HG02678 (cell line): ENCODE measurements around the gene HOOK1.
"Not testable (repeated sequence)": the region's sequence is repeated elsewhere in the genome, so short reads cannot be mapped to it uniquely, and the experiment has no call there.

Experiments
- ATAC-seq: cut with Tn5 transposase; IDR thresholded peaks from one replicate; pipeline ENCODE4 v1.9.1; 2021; ENCODE audit warnings: mild to moderate bottlenecking, moderate library complexity; ENCODE audit not compliant: unreplicated experiment

HOOK1 gene

DNA sequence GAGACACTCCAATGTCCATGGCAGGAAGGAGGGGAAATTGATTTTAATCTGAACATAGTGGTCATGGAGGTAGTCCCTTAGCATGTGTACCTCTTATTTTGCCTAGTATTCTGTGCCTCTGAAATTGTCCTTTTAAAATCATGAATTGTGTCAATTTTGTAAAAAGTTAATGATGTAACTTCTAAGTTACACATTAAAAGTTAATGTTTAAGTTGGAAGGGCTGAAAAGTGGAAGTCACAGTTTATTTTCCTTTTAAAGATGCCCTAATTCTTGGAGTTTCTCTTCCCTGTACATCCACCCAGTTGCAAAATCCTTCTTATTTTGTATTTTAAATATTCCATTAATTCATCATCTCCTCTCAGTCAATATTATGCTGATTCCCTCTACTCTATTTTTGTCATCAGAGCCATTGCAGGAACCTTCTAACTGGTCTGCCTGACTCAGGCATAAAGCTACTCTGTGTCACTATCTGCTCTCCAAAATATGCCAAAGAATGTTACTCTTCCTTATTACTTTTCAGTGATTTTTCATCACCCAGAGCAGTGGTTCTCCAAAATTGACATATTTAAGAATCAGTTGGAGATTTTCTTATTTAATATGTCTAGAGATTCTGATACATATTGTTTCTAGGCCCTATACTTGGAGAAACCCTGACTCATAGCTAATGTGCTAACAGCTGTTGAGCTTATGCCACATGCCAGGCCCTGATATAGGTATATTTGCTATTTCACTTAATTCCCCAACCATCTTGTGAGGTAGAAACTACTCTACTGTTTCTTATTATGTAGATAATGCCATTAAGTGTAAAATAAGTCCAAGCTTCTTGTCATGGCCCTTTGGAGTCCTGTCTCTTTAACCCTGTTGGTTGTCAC, 5.1 kb downstream of the HOOK1 start:
- ATAC-seq, result peak; percentile 45

DNA sequence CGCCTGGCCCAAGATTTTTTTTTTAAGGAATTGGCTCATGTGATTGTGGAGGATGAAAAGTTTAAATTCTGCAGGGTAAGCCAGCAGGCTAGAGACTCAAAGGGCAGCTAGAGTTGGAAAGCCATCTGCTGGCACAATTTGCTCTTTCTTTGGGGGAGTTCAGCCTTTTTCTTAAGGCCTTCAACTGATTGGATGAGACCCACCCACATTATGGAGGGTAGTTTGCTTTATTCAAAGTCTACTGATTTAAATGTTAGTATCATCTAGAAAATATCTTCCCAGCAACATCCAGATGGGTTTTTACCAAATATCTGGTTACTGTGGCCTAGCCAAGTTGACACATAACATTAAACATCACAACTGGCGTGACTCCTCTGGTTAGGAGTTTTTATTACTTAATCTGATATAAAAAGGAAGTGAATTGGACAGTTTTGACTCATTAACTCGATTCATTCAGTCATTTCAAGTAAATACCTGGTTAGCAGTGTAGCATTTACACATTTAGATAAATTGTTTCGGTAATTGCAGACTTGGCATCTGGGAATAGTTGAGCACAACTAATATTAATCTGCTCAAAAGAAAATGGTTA, 12.4 kb downstream of the HOOK1 start:
- ATAC-seq, result no peak

DNA sequence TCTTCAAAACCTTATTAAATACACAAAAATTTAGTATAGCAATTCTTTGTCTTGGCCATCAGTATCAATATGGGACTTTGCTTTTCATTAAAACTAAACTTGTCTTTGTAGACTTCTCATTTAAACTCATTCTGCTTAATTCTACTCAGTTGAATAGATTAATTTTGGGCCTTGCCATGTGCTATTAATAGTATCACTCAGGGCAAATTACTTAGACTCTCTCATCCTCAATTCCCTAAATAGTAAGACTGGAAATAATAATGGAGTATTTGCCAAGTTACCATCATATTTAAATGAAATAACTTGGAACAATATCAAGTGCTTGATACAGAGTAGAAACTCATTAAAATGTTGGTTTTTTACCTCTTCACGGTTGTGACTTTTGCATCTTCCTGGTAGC, 13.4 kb downstream of the HOOK1 start:
- ATAC-seq, result no peak

DNA sequence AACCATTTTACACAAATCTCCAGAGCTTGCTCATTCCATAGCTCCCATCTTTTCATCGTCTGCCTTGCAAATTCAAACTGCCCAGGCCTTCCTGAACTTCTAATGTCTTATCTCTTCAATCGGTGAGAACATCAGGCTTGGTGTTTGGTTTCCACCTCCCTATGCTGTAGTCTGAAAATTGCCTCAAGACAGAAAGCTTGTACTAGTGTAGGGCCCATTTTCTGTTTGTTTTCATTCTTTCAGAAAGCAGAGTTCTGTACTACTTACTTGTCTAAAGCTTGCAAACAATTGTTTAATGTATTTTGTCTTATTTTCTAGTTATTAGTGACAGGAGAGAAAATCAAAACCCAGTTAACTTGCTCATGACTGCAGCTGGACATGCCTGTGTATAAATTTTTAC, 16.8 kb downstream of the HOOK1 start:
- ATAC-seq, result no peak

DNA sequence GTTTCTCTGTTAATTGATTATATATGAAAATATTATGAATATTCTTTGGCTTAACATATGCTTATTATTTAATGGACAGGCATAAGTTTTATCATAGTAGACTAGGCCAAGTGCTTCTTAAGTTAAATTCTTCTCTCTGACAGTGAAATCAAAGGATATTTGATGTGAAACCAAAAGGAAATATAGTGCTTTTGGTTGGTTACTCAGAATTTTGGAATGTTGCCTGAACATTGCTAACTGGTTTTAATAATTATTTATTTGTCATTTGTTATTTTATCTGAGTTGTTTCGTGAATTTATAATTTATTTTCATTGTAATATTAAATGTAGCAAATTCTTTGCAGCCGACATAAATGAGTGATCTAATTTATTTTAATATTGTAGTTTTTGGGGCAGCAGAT, 18.3 kb downstream of the HOOK1 start:
- no peak for ATAC-seq

DNA sequence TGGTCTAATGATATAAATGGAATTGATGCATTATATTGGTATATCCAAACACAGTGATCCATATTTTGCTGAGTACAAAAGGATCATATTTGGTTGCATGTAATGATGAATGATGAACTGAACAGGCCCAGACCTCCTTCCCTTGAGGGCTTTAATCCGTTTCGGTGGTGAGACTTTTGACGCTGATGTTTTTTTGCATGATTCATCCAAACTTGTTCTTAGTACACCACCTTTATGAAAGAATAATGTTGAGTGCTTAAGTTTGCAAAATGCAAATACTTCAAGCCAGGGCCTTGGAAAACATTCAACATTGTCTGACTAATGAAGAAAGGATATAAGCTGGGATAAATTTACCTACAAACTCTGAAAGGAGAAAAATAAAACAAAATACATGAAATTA, 19.2 kb downstream of the HOOK1 start:
- no peak for ATAC-seq

DNA sequence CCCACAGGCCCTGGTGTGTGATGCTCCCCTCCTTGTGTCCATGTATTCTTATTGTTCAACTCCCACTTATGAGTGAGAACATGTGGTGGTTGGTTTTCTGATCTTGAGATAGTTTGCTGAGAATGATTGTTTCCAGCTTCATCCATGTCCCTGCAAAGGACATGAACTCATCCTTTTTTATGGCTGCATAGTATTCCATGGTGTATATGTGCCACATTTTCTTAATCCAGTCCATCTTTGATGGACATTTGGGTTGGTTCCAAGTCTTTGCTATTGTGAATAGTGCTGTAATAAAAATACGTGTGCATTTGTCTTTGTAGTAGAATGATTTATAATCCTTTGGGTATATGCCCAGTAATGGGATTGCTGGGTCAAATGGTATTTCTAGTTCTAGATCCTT, 23.1 kb downstream of the HOOK1 start:
- not testable (repeated sequence) for ATAC-seq

DNA sequence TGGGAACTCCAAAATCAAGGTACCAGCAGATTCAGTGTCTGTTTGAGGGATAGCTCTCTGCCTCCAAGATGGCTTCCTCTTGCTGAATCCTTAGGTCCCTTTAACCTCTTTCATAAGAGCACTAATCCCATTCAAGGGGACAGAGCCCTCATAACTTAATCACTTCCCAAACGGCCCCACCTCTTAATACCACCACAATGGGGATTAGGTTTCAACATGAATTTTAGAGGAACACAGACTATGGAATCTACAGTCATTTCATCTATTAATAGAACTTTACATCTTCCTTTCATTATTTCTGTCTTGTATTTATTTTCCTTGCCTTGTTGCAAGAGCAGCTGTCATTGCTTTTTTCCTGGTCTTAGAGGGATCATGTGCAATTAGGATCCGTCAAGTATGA, 30.3 kb downstream of the HOOK1 start:
- ATAC-seq, result no peak

DNA sequence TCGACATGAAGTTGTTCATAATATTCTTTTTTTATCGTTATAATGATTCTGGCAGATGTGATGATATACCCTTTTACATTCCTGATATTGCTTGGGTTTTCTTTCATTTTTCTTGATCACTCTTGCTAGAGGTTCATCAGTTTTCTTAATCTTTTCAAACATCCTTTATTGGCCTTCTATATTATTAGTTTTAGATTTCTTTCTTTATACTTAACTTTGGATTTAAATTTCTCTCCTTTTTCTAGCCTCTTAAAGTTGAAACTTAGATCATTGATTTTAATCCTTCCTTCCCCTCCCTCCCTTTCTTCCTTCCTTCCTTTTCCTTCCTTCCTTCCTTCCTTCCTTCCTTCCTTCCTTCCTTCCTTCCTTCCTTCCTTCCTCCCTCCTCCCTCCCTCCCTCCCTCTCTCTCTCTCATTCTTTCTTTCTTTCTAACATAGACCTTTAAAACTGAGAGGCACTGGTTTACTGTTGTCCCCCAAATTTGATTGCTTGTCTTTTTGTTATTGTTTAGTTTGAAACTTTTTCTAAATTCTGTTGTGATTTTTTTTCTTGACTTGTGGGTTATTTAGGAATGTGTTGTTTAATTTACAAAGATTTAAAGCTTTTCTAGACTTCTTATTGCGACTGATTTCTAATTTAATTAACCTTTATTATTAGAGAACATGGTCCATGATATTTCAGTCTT, 31.6 kb downstream of the HOOK1 start:
- no peak for ATAC-seq

DNA sequence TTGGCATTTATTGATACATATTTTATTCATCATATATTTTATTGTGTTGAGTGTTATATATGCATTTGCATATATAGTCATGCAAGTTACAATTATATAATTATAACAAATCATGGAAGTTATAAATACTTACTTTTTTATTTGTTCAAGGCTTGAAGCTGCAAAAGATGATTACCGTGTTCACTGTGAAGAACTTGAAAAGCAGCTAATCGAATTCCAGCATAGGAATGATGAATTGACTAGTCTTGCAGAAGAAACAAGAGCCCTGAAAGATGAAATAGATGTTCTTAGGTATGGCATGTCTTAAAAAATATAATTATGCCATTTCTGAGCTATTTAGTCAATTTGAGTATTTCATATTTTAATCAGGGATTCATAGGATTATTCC, 32.1 kb downstream of the HOOK1 start:
- no peak for ATAC-seq

DNA sequence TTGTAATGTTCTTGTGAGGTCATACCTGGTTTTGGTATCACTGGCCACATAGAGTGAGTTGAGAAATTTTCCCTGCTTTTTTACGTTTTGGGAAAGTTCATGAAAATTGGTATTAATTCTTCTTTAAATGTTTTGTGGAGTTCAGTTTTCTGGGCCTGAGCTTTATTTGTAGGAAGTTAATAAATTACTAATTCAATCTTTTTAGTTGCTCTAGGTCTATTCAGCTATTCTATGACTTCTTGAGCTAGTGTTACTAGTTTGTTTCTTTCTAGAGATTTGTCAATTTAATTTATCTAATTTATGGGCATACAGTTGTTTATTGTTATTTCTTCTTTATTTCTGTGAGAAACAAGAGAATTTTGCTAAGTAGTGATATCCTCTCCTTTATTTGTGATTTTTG, 37.4 kb downstream of the HOOK1 start:
- ATAC-seq, result no peak

DNA sequence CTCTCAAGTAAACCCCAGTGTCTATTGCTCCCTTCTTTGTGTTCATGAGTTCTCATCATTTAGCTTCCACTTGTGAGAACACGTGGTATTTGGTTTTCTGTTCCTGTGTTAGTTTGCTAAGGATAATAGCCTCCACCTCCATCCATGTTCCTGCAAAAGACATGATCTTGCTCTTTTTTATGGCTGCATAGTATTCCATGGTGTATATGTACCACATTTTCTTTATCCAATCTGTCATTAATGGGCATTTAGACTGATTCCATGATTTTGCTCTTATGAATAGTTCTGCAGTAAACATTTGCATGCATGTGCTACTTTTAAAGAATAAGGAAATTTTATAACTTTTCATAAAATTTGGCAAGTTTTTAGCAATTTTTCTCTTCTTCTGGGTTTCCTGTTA, 40.5 kb downstream of the HOOK1 start:
- not testable (repeated sequence) for ATAC-seq

DNA sequence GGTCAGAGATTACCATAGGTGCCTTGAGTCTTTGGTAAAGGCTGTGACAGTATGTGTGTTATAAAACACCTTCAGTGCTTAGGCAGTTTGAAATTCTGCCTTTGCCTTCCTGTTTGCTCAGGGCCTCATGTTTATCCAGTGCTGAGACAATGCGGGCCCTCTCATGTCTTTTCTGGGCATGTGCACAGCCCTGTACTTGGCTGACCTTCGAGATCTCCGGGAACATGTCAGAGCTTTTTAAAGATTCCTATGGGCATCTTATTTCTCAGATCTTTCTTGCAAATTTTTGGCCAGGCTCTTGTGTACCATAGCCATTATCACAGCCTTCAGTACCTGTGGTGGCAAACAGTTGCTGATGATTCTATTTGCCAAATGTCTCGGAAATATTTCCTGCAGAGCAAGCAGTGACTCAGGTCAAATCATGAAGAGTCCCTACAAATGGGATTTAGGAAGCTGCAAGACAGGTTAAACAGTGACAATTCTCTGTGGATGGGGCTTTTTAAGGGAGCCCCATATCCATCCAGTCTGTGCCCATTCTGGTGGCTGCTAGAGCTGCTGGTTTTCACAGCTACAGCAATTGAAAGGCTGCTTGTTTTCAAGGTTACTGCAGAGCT, 42.1 kb downstream of the HOOK1 start:
- no peak for ATAC-seq

DNA sequence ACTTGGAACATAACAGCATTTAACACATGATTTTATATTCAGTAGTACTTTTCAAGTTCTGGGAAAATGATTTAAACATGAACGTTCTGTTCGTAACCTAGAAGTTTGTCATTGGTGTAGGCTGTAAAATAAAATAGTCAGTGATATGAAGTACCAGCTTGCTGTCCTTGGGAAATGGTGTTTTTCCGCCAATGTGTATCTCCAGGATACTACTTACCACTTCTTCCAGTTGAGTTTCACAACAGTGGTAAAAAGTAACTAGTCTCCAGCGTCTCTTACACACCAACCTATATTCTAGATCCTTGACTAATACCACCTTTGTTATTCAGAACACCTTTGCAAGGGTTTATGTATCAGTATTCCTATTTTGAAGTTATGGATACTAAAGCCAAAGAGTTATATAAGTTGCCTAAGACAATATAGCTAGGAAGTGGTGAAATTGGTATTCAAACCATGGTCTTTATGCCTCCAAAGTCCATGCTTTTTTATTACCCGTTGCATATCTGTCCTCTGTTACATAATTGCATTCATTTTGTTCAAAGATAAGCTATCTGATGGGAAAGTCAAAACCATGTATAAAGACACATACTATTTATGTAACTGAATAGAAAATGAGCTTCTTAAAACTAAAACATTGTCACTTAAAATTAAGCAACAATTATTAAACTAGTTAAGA, 43.1 kb downstream of the HOOK1 start:
- no peak for ATAC-seq

DNA sequence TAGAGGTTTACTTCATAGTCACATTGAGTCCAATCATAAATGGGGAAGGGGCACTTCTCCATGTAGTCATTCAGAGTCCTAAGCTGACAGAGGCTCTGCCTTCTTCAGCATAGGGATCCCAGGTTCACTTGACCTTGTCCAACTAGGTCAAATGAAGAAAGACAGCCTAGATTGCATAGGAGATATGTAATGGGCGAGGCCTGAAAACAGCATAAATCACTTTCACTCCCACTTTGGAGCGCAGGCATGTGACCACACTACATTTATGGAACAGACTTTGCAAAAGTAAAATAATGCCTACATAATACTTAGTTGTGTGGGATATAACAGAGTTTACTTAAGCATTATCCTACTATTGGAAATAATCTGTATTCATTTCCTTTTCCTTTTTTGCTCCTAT, 51.7 kb downstream of the HOOK1 start:
- ATAC-seq, result no peak

DNA sequence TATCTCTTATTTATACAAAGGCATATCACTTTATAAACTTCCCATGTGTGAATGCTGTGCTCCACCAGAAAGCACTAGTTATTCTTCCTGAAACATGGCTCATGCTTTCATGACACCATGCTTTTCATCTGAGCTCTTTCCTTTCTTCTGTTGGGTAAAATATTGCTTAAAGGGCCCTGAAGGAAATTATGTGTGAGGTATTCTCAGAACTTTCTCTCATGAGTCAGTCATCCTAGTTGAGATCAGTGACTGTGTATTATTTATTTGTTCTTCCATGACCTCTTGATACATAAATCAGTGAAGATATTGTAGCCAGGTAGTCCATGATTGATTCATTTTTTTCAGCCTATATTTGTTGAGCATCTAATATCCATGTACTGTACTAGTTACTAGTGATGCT, 57.0 kb downstream of the HOOK1 start:
- ATAC-seq, result no peak

DNA sequence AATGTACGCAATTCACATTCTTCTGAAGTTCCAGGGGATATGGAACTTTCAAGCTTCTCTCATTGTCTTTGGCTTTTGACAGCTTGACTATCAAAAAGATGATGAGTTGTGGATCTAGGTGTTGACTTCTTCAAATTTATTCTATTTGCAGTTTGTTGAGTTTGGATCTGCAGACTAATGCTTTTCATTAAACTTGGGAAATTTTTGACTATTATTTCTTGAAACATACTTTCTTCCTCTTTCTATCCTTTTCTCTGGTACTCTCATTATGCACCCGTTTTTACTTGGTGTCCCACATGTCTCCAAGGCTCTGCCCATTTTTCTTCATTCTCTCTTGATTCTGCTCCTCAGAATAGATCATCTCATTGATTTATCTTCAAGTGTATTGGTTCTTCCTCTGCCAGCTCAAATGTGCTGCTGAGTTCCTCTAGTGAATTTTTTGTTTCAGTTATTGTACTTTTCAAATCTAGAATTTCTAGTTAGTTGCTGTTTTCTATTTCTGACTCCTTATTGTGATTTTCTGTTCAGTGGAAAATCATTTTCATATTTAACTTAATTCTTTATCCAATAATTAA, 62.4 kb downstream of the HOOK1 start:
- ATAC-seq, result no peak

DNA sequence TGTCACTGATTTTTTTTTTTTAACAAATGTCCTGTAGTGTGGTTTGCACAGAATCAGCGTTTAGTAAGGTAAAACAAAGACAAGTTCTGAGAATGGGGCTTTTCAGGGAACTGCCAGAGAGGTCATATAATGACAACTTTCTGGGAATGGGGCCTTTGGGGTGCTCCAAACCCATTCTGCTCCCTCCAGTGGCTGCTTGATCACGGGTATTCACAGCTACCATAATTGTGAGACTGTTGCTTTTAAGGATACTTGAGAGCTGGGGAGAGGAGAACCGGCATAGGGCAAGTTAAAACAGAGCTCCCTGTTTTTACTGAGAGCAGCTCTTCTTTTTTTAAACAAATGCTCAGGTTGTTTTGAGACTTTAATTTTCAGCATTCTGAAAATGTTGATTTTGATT, 63.6 kb downstream of the HOOK1 start:
- no peak for ATAC-seq

DNA sequence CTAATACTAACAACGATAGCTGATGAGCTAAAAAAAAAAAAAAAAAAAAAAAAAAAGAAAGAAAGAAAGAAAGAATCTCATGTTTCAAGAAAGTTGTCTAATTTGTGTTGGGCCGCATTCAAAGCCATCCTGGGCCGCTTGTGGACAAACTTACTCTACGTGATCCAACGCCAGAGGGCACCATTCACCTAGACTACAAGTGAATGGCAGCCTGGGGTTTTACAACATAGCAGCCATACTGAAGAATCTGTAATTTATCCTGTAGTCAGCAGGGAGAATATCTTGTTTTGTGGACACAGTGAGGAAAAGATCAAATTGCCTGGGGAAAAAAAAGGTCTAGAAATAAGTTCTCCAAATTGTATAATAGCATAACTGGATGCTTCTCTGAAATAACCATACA, 64.8 kb downstream of the HOOK1 start:
- peak; percentile 59 for ATAC-seq

DNA sequence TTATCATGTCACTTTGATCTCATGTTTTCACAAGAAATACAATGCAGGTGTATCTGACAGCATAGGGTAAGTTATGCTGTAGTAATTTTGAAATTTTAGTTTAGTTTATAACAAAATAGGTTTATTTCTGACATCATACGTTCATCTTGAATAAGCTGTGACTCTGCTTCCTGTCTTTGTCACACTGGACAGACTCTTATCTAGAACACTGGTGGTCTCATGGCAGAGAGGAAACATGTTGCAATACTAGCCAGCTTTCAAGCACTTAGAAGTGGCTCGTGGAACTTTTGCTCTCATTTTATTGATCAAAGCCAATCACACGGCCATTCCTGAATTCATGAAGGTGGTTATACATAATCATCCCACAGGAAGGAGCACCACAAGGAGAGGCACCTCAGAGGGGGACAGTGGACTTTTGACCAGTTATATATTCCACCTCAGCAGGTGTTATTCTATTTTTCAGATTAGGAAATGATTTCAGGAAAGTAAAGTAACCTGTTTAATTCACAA, 65.3 kb downstream of the HOOK1 start:
- no peak for ATAC-seq

DNA sequence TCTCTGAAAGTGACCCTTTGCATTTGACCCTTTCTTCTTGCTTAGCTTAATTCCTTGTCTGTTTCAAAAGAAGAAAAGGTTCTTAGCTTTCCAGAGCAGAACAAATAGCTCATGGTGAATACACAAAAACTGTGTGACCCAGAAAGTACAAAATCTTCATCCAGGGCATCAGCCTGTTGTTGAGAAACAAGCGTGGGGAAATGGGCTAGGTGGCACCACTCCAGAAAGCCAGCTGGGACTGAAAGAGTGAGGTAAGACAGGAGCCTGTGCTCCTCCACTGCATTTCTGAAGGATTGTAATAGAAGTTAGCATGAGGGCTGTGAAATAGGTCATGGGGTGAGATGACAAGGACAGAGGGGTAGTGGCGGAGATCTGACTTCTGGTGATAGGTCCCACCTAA, 66.0 kb downstream of the HOOK1 start:
- ATAC-seq, result no peak
